ENCODE measurements around the gene RWDD3.

- TF ChIP-seq CTCF (IDR thresholded peaks at IDR 0.05) (no peak), POLR2A (IDR thresholded peaks at IDR 0.05) (no peak), EP300 (IDR thresholded peaks at IDR 0.05) (no peak)
Observed at GRCh38 chr1:95232646-95233318, 1.2 kb upstream of the RWDD3 start.

All from gastroesophageal sphincter (tissue), 3 donors.